Neural cell (in vitro differentiated cells): Measurements from ENCODE around the gene NCEH1. TPM values are rescaled to one million over a fixed set of nuclear protein-coding genes. Genes with fewer than 3 reads are reported as not detected.

Source experiments
- H2AFZ ChIP-seq: fragments of 200-600, 300-800 bp; sonication (generic), shearing (Covaris generic); 2 replicates; pipeline ENCODE4 v1.6.0; 2014; ENCODE audit warnings: low read depth, mild to moderate bottlenecking, antibody characterized with exemption, low read length, moderate library complexity
- H3F3A ChIP-seq: fragments of 200-600 bp; shearing (Covaris generic); 2 replicates; pipeline ENCODE4 v1.6.1; 2016; ENCODE audit warnings: mild to moderate bottlenecking, moderate library complexity, mixed read lengths, antibody characterized with exemption, low read length; ENCODE audit not compliant: insufficient read depth, poor library complexity, severe bottlenecking
- H3K27ac ChIP-seq: fragments of 200-600, 300-800 bp; sonication (generic), shearing (Covaris generic); 2 replicates; pipeline ENCODE4 v1.5.1; 2014; ENCODE audit warnings: mild to moderate bottlenecking, low read length, moderate library complexity
- H3K27me3 ChIP-seq: fragments of 300-800, 200-600 bp; sonication (generic), shearing (Covaris generic); 2 replicates; pipeline ENCODE4 v1.6.0; 2014; ENCODE audit warnings: mild to moderate bottlenecking, low read depth, low read length, moderate library complexity; ENCODE audit not compliant: insufficient read depth
- H3K36me3 ChIP-seq: fragments of 300-800, 200-600 bp; sonication (generic), shearing (Covaris generic); 2 replicates; pipeline ENCODE4 v1.5.1; 2014; ENCODE audit warnings: mild to moderate bottlenecking, antibody characterized with exemption, low read length, moderate library complexity; ENCODE audit not compliant: insufficient read depth
- H3K4me2 ChIP-seq: fragments of 300-800, 200-600 bp; sonication (generic), shearing (Covaris generic); 2 replicates; pipeline ENCODE4 v1.6.0; 2014; ENCODE audit warnings: mild to moderate bottlenecking, low read length
- H3K4me3 ChIP-seq: fragments of 300-800, 200-600 bp; sonication (generic), shearing (Covaris generic); 2 replicates; pipeline ENCODE4 v1.5.1; 2014; ENCODE audit warnings: mild to moderate bottlenecking, low read length, moderate library complexity
- H3K79me2 ChIP-seq: fragments of 200-600 bp; shearing (Covaris generic); replicated peaks from 2 replicates; pipeline ENCODE4 v1.6.0; 2014; ENCODE audit warnings: mild to moderate bottlenecking, low read length, moderate library complexity; ENCODE audit not compliant: insufficient read depth
- H3K9ac ChIP-seq: fragments of 300-800, 200-600 bp; sonication (generic), shearing (Covaris generic); 2 replicates; pipeline ENCODE4 v1.6.1; 2016; ENCODE audit warnings: mild to moderate bottlenecking, low read length, mixed read lengths
- H3K9me2 ChIP-seq: fragments of 200-600 bp; shearing (Covaris generic); 2 replicates; pipeline ENCODE4 v1.6.1; 2016; ENCODE audit warnings: mild to moderate bottlenecking, low read length, mixed read lengths; ENCODE audit not compliant: insufficient read depth
- H3K9me3 ChIP-seq: fragments of 200-600, 300-800 bp; sonication (generic), shearing (Covaris generic); 2 replicates; pipeline ENCODE4 v1.6.1; 2016; ENCODE audit warnings: mild to moderate bottlenecking, mixed run types, low read length, moderate library complexity, mixed read lengths
- H4K20me1 ChIP-seq: fragments of 200-600 bp; shearing (Covaris generic); 2 replicates; pipeline ENCODE4 v1.6.1; 2016; ENCODE audit warnings: mild to moderate bottlenecking, mixed run types; ENCODE audit not compliant: insufficient read depth
- CTCF ChIP-seq: fragments of 450-650 bp; IDR thresholded peaks from 2 replicates; pipeline ENCODE4 v1.5.1; 2014; ENCODE audit warnings: antibody characterized with exemption, mild to moderate bottlenecking, moderate library complexity; ENCODE audit not compliant: poor library complexity, severe bottlenecking
- EP300 ChIP-seq: fragments of 450-650 bp; conservative IDR thresholded peaks from 2 replicates; pipeline ENCODE4 v1.6.1; 2014; ENCODE audit warnings: antibody characterized with exemption, mild to moderate bottlenecking, moderate library complexity; ENCODE audit not compliant: poor library complexity, severe bottlenecking
- EZH2 ChIP-seq: fragments of 200-600, 300-800 bp; shearing (Covaris generic), sonication (generic); IDR thresholded peaks from 2 replicates; pipeline ENCODE4 v1.6.1; 2014; ENCODE audit warnings: antibody characterized with exemption, low read length, borderline replicate concordance, mild to moderate bottlenecking; ENCODE audit not compliant: insufficient read depth, poor library complexity, severe bottlenecking
- MXI1 ChIP-seq: fragments of 450-650 bp; conservative IDR thresholded peaks from 2 replicates; pipeline ENCODE4 v1.6.1; 2014; ENCODE audit warnings: antibody characterized with exemption, mild to moderate bottlenecking; ENCODE audit not compliant: poor library complexity, severe bottlenecking
- POLR2AphosphoS5 ChIP-seq: IDR thresholded peaks from 2 replicates; pipeline ENCODE4 v1.6.1; 2012
- RAD21 ChIP-seq: fragments of 450-650 bp; conservative IDR thresholded peaks from 2 replicates; pipeline ENCODE4 v1.6.1; 2014; ENCODE audit warnings: antibody characterized with exemption, mild to moderate bottlenecking, moderate library complexity
- REST ChIP-seq: IDR thresholded peaks from 2 replicates; pipeline ENCODE4 v1.6.1; 2012; ENCODE audit warnings: borderline replicate concordance
- SMC3 ChIP-seq: fragments of 450-650 bp; conservative IDR thresholded peaks from 2 replicates; pipeline ENCODE4 v1.6.1; 2014; ENCODE audit warnings: antibody characterized with exemption, mild to moderate bottlenecking, moderate library complexity; ENCODE audit not compliant: poor library complexity
- TAF1 ChIP-seq: IDR thresholded peaks from 2 replicates; pipeline ENCODE4 v1.6.1; 2012; ENCODE audit warnings: low read depth
- polyA plus RNA-seq: library from polyadenylated mRNA; depleted of rRNA; stranded (reverse); fragments of >200 nt; gene quantifications from 2 replicates; pipeline ENCODE4 v1.2.3, GENCODE V29; 2014

The NCEH1 gene
- polyA plus RNA-seq, 1 donor from 2014 or later: 2.1 TPM

- Histone ChIP-seq H4K20me1 (no peaks in the 10 kb centered on the region), H3K36me3 (no peaks in the 10 kb centered on the region), H2AFZ (no peak overlapping the region), H3K4me2 (no peak overlapping the region), H3K9me2 (no peaks in the 10 kb centered on the region), H3K27me3 (no peaks in the 10 kb centered on the region), H3K79me2 (peaks cover 4% of the 10 kb centered on the region), H3K9me3 (no peaks in the 10 kb centered on the region), H3K27ac (no peak overlapping the region), H3K4me3 (no peak overlapping the region), H3F3A (no peaks in the 10 kb centered on the region), H3K9ac (no peak overlapping the region)
- TF ChIP-seq SMC3 (no peak), REST (no peak), CTCF (no peak), MXI1 (no peak), EP300 (no peak), RAD21 (no peak), EZH2 (no peak), TAF1 (no peak), POLR2AphosphoS5 (no peak)
These were observed 35.6 kb upstream of the NCEH1 start for GRCh38 chr3:172746475-172746874.

- TF ChIP-seq EP300 (no peak), POLR2AphosphoS5 (no peak), RAD21 (no peak), REST (no peak), MXI1 (no peak), TAF1 (no peak), SMC3 (no peak), EZH2 (no peak), CTCF (no peak)
- no peaks in the 10 kb centered on the region for H3K9me2 ChIP-seq
These were observed 28.6 kb upstream of the NCEH1 start for GRCh38 chr3:172739462-172739861.

More at GRCh38 chr3:172739462-172739861, 28.6 kb upstream of the NCEH1 start:
- Histone ChIP-seq H3K4me3 (no peak overlapping the region), H3K36me3 (no peaks in the 10 kb centered on the region), H4K20me1 (no peaks in the 10 kb centered on the region), H3K9me3 (no peaks in the 10 kb centered on the region), H3K4me2 (no peak overlapping the region), H3K79me2 (no peaks in the 10 kb centered on the region), H2AFZ (no peak overlapping the region), H3K27ac (no peak overlapping the region), H3K9ac (no peak overlapping the region), H3K27me3 (no peaks in the 10 kb centered on the region), H3F3A (no peaks in the 10 kb centered on the region)
